Cortex of kidney (tissue), 1 donor: ENCODE measurements around the gene PLXNA4.

Experiments
- DNase-seq: peaks from one replicate; lab custom pipeline; 2025; lab: John Stamatoyannopoulos, UW

Gene PLXNA4

DNA sequence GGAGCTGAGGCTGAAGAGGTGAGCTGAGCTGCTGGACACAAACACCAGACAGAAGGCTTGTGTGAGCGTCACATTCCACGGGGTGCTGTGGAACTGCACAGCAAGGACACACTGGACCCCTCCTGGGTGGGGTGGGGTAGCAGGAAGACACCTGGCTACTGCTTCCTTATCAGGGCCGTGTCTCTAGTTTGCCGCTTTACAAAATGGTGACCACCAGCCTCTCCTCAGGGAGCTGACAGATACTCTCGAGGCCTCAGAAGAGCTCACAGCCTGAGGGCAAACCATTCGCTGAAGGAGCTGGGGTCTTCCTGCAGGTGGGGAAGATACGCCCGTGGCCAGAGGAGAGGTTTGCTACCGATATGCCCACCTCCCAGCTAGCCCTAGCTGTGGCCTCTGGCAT is 461.9 kb downstream of the PLXNA4 start:
- DNase-seq = no peak

DNA sequence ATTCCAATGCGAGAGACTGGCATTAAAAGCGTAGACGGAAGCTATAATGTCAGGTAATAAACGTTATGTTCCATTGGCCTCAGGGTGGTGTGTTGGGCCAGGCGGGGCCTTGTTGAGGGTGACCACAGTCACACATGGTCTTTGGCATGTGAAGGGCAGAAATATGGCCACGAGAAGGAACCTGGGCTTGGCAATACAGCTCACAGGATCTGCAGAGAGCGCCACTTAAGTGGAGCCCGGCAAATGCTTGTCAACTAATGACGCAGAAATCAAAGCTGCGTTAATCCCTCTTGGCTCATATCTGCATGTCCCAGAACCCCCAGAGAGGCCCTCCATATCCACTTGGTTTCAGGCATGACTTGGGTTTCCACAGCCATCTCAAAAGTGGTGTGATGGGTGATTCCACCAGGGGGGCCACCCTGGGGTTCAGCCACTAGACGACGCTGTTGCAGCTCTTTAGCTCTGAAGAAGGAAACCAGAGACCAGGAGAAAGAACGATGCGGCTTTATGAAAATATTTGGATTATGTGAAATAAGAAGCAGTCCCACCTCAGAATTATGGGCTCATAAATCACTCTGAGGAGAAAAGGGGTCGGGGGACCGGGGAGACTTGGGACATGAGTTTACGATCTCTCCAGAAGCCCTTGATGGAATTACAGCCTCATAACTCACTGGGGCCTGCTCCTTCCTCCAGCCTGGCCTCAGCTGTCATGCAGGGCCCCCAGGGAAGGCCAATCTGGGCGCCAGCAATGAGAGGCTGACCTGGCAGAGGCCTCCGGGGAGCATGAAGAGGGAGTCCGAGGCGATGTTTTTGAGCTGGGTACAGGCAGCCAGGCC is 462.5 kb downstream of the PLXNA4 start:
- DNase-seq = no peak

DNA sequence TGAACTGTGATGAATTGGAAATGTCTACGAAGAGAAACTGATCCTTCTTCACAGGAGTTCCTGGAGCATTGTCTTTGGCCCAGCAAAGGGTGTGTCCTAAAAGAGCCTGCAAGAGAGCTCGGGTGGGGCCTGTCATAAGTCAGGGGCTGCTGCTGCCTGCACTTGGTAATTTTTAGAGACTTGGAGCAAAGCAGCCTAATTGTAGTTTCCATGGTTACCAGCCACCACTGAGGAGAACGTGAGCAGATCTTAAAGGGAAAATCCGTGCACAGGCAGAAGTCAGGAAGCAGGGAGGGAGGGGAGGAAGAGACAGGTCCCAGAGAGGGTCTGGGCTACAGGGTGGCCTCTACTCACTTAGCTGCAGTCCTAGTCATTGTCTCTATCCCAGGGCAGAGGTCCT is 463.6 kb downstream of the PLXNA4 start:
- DNase-seq = no peak

DNA sequence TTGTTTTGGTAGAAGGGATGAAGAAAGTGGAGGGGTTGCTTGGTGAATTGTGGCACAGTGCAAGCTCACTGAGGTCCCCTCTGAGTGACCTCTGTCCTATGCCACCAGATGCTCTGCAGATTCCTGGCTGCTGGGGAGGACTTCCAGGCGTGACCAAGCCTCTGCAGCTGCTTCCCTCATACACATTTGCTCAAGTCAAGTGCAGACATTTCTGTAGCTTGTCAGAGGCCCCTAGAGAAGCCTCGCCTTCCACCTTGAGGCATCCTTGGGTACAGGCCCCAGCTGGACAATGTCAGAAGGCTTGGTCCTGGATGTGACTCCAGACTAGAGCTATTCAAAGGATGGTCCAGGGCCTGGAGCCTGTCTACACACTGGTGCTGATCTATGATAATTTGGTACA is 464.2 kb downstream of the PLXNA4 start:
- DNase-seq = no peak

DNA sequence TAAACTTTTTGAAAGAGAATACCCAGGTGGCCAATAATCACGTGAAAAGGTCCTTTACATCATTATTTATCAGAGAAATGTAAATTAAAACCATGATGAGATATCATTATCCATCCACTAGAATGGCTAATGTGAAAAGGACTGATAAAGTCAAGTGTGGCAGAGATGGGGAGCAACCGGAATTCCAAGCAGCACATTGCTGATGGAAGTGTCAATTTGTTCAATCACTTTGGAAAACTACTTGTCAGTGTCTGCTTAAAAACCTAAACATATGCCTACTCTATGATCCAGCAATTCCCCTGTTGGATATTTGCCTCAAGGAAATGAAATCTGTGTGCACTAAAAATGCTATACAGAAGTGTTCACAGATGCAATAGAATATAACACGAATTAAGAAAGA is 465.6 kb downstream of the PLXNA4 start:
- DNase-seq = no peak

DNA sequence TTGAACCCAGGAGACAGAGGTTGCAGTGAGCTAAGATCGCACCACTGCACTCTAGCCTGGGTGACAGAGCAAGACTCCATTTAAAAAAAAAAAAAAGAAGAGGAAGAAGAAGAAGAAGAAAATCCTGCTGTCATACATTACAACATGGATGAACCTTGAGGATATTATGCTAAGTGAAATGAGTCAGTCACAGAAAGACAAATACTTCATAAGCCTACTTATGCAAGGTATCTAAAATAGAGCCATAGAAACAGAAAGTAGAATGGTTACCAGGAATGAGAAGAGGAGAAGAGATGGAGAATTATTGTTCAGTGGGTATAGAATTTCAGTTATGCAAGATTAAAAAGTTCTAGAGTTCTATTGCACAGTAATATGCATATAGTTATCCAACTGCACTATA is 466.5 kb downstream of the PLXNA4 start:
- no peak for DNase-seq

DNA sequence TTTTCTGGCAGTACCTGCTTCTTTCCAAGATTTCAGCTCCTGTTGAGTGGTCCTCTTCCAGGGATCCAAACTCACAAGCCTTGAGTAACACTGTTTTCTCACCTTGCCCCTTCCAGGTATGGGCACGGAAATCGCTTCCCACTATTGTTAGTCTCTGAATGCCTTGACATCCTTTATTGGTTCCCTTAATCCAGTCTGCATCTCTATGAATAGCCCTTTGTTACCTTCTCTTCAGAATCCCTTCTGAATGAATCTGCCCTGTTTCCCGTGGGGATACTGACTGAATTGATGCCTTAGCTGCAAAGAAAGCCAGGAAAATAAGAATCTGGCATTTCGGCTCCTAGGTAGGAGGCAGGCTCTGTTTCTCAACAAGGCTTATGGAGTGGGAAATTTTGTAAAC is 467.7 kb downstream of the PLXNA4 start:
- no peak for DNase-seq

DNA sequence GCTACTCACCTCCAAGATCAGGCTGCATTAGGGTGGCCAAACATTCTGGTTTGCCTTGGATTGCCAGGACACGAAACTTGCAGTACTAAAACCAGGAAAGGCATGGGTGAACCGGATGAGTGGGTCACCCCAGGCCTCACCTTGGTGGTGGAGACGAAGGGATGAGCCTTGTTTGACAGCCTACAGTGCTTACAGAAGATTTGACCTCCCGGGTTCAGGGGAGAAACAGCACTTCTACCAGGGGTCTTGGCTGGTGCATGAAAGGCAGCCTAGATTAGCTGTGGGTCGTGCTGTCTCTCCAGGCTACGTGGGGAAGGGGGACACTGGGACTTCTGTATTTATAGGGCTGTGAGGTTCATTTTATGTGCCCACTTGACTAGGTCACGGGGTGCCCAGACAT is 469.8 kb downstream of the PLXNA4 start:
- DNase-seq = no peak

DNA sequence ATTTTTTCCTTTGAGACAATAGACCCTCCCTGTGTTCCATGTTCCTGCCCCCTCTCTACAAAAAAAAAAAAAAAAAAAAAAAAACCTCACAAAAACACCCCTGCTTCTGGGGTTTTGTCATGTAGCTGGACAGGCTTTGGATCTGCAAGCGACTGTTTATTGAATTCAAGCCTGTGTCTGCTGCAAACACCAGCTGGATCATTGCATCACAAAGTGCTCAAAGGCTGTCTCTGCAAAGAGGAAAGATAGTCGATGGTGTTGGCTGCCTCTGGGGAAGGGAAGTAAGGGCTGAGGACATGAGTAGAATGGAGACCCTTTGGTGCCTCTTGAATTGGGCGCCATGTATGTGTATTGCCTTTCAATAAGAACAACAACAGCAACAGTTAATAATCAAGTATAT is 471.2 kb downstream of the PLXNA4 start:
- DNase-seq = no peak

DNA sequence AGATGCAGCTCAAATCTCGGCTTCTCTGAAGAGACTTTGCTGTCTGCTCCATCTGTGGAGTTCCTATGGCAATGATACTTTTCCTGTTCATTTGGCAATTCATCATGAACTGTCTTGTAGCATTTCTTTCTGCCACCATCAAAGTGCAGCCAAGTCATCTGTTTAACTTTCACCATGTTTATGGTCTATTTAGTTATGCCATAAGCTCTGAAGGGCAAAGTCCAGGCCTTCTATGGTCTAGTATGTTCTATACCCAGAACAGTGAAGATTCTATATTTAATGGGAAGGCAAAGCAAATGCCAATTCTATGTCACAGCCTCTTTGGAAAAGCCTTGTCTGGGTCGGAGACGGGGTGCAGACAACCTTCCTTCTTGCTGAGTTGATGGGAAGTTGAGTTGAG is 472.6 kb downstream of the PLXNA4 start:
- no peak for DNase-seq

DNA sequence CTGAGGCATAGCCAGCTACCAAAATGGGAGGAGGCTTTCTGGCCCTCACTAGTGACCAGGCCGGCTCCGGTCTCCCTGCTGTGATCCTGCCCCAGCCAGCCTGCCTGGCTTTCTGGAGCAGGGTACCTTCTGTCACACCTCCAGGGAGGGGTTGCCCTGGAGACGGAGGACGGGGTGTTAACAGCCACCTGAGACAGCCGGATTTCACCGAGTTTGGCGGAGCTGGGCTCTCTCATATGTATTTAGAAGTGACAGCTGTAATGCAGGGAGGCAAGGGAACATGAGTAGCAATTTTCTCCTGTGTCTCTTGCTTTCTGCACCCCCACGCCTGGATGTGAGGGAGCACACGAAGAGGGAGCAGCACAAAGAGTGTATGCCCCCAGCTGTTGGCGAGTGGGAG is 473.3 kb downstream of the PLXNA4 start:
- DNase-seq = no peak

DNA sequence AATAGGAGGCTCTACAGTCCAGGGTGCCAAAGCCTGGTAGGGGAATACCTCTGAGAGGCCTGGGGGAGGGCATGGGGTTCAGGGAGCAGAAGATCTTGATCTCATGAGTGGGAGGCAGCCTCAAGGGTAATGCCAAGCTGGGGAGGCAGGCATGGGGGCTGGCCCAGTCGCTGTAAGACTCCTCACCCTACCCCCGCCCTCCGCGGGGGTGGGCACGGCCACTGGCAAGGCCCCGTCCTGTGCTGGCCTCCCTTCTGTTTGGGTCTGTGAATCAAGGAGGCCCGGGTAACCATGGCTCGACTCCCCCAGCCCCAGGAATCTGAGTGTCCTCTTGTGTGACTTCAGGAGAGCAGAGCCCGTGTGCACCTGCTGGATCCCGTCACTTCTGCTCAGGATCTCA is 473.9 kb downstream of the PLXNA4 start:
- no peak for DNase-seq

DNA sequence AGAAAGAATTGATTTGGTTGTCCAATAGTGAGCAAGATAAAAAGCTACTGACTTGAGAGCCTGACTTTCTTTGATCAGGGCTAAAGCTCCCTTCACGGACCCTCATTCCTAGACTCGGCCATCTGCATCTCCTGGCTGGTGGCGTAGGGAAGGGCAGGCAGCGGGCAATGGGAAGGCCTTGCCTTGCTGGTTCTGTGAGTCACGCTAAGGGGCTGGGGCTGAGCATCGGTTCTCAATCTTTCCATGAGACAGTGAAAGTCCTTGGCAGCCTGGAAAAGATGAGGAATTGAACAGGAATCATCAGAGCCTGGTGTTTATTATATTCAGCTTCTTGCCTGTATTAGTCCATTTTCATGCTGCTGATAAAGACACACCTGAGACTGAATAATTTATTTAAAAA is 475.3 kb downstream of the PLXNA4 start:
- no peak for DNase-seq

DNA sequence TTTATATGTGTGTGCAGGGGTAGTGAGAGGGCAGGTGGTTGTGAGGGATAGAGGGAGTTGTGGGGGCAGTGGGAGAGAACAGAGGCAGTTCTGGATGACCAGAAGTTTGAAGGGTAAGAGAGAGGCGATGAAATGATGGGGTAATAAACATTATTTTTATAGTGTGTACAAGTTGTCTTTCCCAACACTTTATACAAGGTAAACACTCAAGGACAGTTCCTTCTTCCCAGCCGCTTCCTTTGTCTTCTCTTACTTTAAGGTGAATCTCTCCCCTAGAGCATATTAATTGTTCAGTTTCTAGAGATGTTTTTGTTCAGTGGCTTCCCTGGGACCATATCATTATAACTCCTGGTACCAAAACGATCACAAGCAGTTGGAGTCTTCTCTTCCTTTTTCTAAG is 475.8 kb downstream of the PLXNA4 start:
- DNase-seq = no peak

DNA sequence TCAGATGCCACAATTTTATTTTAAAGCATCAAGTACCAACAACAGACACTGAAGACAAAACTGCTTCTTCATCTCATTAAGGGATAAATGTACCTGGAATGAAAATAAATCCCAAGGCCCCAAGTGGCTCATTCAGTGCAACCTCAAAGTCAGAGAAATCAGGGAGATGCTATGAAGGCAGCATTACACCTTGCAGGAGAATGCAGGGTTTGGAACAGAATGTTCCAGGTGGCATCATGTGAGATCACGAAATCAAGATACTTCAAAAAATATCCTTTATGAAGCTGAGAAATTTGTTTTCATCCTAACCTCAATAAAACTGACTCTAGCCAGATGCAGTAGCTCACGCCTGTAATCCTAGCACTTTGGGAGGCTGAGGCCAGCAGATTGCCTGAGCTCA is 477.1 kb downstream of the PLXNA4 start:
- DNase-seq = no peak

DNA sequence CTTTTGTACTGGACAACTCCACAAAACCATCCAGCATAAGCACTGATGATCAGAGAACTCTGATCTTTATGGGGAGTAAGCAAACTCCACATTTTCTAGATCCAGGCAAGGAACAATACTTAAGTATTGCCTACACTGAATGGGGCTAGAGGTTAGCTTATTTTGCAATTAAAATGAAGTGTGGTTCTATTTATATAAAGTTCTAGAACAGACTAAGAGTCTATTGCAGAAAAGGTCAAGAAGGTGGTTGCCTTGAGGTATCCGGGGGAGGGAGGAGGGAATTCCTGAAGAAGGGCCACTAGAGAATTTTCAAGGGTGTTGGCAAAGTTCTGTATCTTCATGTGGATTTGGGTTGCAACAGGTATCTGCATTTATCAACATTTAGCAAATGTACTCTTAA is 477.9 kb downstream of the PLXNA4 start:
- DNase-seq = no peak

DNA sequence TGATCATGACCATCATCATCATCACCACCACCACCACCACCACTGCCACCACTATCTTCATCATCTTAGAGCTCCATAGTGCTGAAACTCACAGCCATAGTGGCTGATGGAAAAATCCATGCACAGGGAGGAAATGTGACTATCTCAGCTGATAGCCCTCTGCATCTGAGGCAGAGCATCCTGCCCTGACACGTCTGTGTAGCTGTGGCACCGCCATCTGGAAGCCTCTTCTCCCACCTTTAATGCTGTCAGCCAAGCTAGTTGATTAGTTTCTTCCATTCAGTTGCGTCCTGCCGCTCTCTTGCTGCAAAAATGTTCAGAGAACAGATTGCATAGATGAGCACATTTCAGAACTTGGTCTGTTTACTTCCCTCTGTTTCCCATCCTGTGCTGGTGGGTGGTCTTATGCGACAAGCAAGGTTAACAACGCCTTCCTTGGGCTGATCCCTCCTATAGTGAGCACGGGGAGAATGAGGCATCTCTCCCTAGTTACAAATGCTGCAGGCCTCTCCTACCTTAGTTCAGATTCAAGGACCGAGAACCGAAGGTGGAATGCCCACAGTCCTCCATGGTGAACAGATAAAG is 478.6 kb downstream of the PLXNA4 start:
- DNase-seq = no peak

DNA sequence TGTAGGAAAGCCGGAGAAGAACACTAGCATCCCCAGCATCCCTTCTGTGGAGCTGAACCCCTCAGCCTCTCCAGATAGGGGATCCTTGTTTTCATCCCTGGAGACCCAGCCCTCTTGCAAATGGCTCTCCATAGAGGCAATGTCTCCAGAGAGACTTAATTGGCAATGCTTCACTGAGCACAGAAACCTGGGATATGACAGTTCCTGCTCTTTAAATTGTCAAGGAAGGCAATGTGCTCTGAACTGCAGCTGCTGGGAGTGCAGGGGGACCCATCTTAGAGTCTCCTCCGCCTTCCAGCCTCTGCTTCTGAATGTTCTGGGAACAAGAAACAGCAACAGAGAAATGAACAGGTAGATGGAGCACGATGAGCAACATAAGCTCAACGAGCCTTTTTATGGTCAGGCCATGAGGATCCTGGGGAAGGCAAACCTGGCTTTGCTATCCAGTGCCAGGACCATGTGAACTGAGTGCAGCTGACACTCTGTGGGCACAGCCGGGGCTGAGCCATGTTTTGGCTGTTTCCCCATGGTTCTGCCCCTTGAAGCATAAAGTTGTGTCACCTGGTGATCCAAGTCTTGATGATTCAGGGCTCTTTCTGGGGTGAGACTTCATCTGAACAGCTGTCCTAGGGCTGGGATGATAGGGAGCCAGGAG is 481.0 kb downstream of the PLXNA4 start:
- no peak for DNase-seq

DNA sequence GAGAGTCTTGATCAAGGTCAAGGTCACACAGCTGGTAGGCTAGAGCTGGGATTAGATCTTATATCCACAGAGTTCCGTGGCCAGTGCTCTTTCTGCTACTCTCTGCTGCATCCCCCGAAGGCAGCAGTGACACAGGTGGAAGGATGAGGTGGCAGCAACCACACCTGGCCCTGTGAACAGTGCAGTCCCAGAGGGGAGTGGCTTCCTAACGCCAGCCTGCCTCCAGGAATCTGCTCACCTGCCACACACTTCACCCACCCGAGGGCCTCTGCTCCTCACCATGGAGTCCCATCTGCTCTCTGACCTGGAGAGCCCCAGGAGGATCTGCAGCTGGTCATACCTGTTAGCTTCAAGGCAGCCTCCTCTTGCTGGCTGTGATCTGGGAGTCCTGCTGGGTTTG is 484.2 kb downstream of the PLXNA4 start:
- no peak for DNase-seq

DNA sequence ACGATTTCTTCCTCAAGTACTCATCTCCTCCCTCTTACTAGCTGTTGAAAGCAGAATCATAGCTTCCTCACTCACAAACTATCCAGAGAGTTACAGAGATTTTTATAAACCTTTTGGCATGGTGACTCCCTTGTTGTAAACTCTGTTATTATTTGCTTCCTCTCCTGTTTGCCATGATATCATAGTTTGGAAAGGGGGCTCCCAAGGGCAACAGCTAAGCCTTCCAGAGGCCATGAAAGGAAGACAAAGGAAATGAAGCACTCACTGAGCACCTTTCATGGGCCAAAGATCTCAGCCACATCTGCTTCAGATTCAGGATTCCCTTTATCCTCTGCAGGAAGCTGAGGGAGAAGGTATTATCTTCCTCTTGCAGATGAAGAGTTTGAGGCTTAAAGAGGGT is 484.6 kb downstream of the PLXNA4 start:
- no peak for DNase-seq

DNA sequence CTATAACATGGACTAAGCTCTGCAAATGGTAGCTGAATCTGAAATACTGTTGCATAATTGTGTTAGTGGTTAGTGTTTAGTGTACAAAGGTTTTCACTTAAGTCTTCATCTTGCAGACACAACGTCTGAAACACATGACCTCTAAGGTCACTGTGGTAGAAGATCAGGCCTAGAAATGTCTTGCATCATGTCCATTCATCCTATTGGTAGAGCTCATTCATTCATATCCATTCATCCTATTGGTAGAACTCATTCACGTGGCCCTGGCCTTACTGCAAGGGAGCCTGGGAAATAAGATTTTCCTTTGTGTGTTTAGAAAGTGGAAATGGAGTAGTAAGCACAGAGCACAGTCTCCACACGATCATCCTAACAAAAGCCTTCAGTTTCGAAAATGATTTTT is 485.8 kb downstream of the PLXNA4 start:
- DNase-seq = no peak

DNA sequence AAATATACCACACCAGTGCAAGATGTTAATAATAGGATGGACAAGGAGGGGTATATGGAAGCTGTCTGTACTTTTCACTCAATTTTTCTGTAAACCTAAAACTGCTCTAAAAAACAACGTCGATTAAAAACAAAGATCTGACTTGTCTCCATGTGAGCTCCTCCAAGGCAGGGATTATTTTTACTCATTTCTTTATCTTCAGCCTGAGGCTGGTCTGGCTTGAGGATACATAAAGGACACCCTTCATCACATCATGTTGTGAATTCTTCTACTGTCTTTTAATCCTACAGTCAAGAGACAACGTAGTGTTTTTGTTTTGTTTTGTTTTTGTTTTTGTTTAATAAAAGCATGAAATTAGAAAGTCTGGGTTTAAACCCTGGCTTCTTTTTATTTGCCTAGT is 486.9 kb downstream of the PLXNA4 start:
- DNase-seq = no peak

DNA sequence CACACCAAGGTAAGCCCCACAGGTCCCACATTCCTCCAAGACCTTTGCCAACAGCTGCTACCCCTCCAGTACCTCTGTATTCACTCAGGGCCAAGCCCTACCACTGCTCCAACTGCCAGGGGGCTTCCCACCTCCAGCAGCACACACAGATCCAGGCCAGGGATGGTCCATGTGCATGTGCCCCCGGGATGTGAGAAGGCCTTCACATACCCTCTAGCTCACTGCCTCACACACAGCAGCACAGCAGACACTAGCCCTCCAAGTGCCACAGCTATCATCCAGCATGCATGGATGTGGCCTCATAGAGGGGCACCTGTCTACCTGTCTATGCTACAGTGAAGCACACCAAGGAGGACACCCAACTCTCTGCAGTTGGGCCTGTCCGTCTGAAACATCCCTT is 488.8 kb downstream of the PLXNA4 start:
- DNase-seq = no peak
